OCI-LY7 (cell line): ENCODE results near the gene GSDME. TPM values are rescaled to one million over a fixed set of nuclear protein-coding genes. Genes with fewer than 3 reads are reported as not detected.

ENCODE experiments used
- BruUV-seq: library from RNA; stranded (reverse); fragments of 400-500 nt; replicated peaks from 2 replicates; lab custom pipeline; 2021; lab: Mats Ljungman, UMichigan
- CTCF ChIA-PET: fragments of 300-600 bp; sonication (Branson Sonifier 250); formaldehyde crosslinking; loops from one replicate; lab custom pipeline; 2022; ENCODE audit warnings: antibody characterized with exemption; ENCODE audit not compliant: unreplicated experiment; lab: Charles Lee
- POLR2A ChIA-PET: fragments of 300-600 bp; sonication (Branson Sonifier 250); formaldehyde crosslinking; loops from one replicate; lab custom pipeline; 2022; ENCODE audit warnings: antibody characterized with exemption; lab: Charles Lee
- DNase-seq: peaks from one replicate; pipeline ENCODE4 v3.0.0-alpha.2; 2015; ENCODE audit warnings: low spot score
- H2AFZ ChIP-seq: fragments of 200-600 bp; sonication (generic), shearing (Covaris generic); 2 replicates; pipeline ENCODE4 v1.6.1; 2014; ENCODE audit warnings: mild to moderate bottlenecking, antibody characterized with exemption, low read length, moderate library complexity
- H3K27ac ChIP-seq: fragments of 200-600 bp; sonication (generic); 2 replicates; pipeline ENCODE4 v1.5.1; 2014; ENCODE audit warnings: mixed run types, low read depth, mild to moderate bottlenecking, moderate library complexity, low read length, inconsistent platforms; ENCODE audit not compliant: poor library complexity, severe bottlenecking
- H3K36me3 ChIP-seq: fragments of 200-600 bp; sonication (generic); 2 replicates; pipeline ENCODE4 v1.6.1; 2014; ENCODE audit warnings: mild to moderate bottlenecking, antibody characterized with exemption, low read length, moderate library complexity, mixed read lengths; ENCODE audit not compliant: insufficient read depth
- H3K4me1 ChIP-seq: fragments of 200-600 bp; sonication (generic); 2 replicates; pipeline ENCODE4 v1.5.1; 2014; ENCODE audit warnings: mild to moderate bottlenecking, low read length; ENCODE audit not compliant: insufficient read depth, poor library complexity, severe bottlenecking
- H3K4me2 ChIP-seq: fragments of 200-600 bp; sonication (generic); 2 replicates; pipeline ENCODE4 v1.6.1; 2014; ENCODE audit warnings: mild to moderate bottlenecking, low read length
- H3K4me3 ChIP-seq: fragments of 200-600 bp; sonication (generic); 2 replicates; pipeline ENCODE4 v1.5.1; 2014; ENCODE audit warnings: mild to moderate bottlenecking, low read depth, low read length; ENCODE audit not compliant: poor library complexity, severe bottlenecking
- H3K79me2 ChIP-seq: fragments of 200-600 bp; sonication (generic); 2 replicates; pipeline ENCODE4 v1.6.1; 2016; ENCODE audit warnings: low read depth, mild to moderate bottlenecking, low read length, moderate library complexity, mixed read lengths; ENCODE audit not compliant: insufficient read depth
- H3K9me2 ChIP-seq: fragments of 200-600 bp; sonication (generic); 2 replicates; pipeline ENCODE4 v1.6.1; 2016; ENCODE audit warnings: mild to moderate bottlenecking, low read length, mixed read lengths; ENCODE audit not compliant: insufficient read depth
- H3K9me3 ChIP-seq: fragments of 200-600 bp; sonication (generic); 2 replicates; pipeline ENCODE4 v1.6.1; 2014; ENCODE audit warnings: mild to moderate bottlenecking, mixed run types, low read length, mixed read lengths
- H4K20me1 ChIP-seq: fragments of 200-600 bp; sonication (generic); 2 replicates; pipeline ENCODE4 v1.6.1; 2014; ENCODE audit warnings: mild to moderate bottlenecking, antibody characterized with exemption, low read length, moderate library complexity, mixed read lengths; ENCODE audit not compliant: insufficient read depth
- CTCF ChIP-seq: fragments of 200-600 bp; sonication (generic); conservative IDR thresholded peaks from 2 replicates; pipeline ENCODE4 v1.5.1; 2014; ENCODE audit warnings: mild to moderate bottlenecking, antibody characterized with exemption, low read length, moderate library complexity, mixed read lengths
- EZH2phosphoT487 ChIP-seq: fragments of 200-600 bp; sonication (generic); IDR thresholded peaks from 2 replicates; pipeline ENCODE4 v1.6.1; 2018; ENCODE audit warnings: low read depth, borderline replicate concordance, mild to moderate bottlenecking, mixed run types, antibody characterized with exemption, low read length, moderate library complexity, mixed read lengths
- intact Hi-C: fragments of 100-400 bp; cut with micrococcal nuclease; formaldehyde crosslinking; loops from one replicate; pipeline ENCODE4 v1.10.0; 2022; ENCODE audit not compliant: unreplicated experiment
- total RNA-seq, 2 experiments: library from RNA; depleted of rRNA in 1 of 2; stranded (reverse); fragments of >200 nt in 1 of 2; shearing (Covaris generic) in 1 of 2; gene quantifications; 2 replicates each; pipeline ENCODE4 v1.2.3, GENCODE V29; 2014 to 2022

GSDME gene
- total RNA-seq, 2 experiments from 2014 or later, result 33.0 to 41.7 TPM

DNA sequence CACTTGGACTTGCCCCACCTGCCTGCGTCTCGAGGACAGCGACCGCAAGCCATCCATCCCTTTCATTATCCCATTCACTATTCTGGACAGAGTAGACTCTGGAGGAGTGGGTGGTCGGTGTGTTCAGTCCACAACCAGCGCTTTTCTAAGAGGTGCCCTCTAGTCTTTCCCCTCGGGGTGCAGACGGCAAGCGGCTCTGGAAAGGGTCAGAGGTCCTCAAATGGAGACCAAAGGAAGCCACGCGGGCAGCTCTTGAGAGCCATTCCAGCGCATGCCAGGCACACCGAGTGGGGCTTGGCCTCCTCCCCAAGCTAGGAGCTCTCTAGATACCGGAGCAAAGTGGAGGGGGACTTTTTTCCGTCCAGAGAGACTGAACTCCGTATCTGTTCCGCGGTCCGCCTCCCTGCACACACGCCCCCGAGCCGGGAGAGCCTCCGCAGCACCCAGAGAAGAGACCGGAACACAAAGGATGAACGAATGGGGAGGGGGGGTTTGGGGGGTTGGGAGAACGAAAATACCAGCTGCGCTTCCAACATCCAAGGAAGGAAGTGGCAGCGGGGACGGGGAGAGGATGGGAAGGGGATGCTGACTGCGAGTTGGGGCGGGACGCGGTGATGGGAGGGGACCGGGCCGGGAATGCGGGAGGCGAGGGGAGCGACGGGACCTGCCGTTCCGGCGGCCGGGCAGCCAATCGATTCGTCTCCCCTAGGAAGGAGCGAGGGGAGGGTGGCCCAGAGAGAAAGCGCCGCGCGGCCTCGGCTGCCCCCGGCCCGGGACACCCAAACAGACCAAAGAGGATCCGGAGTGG, 515 bp downstream of the GSDME start:
- H3K27ac ChIP-seq, result no peak overlapping the region
- ChIA-PET POLR2A (interaction anchor here (0.6 to 1.2 kb wide), 5 partner anchors 14 to 168 kb away, joined by 3 to 5 read pairs (median 4); no protein-coding TSS in a partner anchor), CTCF (no interaction called here)
- H4K20me1 ChIP-seq, result no peaks in the 10 kb centered on the region
- H3K36me3 ChIP-seq, result no peaks in the 10 kb centered on the region
- no peaks in the 10 kb centered on the region for H3K9me3 ChIP-seq
- no peak for DNase-seq
- no peaks in the 10 kb centered on the region for H3K4me1 ChIP-seq
- TF ChIP-seq CTCF (no peak), EZH2phosphoT487 (no peak)
- H2AFZ ChIP-seq, result no peak overlapping the region
- H3K79me2 ChIP-seq, result no peaks in the 10 kb centered on the region
- H3K4me3 ChIP-seq, result peak overlapping the region; percentile 58
- BruUV-seq, result no TSS peak
- intact Hi-C loops, result no loop called here
- no peaks in the 10 kb centered on the region for H3K9me2 ChIP-seq
- H3K4me2 ChIP-seq, result peak overlapping the region; percentile 70

DNA sequence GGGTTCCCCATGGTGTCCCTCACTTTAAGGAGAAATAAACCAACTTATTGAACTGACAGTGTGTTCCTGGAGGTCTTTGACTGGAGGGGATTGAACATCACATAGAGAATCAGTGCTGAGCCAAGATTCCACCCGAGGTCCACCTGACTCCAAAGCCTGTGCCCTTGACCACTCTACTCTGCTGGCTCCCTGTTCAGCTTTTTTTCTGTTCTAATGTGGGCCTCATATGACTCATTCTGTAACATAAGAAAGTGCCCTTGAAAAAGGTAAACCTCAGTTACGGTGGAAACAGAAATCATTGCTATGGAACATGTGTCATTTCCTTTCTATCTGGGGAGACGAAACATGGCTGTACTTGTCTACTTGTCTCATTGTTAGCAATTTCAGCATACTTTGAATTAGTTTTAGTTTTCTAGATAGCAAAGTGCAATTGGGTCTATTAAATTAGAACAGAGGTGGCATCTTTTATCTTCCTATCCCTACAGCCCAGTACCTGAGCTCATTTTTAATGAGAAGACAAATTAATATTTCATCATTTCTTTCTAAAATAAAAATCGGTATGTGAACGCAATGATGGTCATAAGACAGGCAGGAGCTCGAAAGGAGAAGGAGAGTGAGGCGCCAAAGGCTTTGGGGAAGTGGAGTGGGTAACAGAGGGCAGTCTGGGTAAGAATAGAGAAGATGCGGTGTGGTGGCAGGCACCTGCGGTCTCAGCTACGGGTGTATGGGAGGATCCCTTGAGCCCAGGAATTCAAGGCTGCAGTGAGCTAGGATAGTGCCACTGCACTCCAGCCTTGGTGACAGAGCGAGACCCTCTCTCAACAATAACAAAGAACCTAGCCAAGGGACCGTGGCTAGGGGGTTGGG, 1.5 kb downstream of the GSDME start:
- H3K9me3 ChIP-seq, result no peaks in the 10 kb centered on the region
- ChIA-PET POLR2A (interaction anchor here (0.7 to 1.7 kb wide), 5 partner anchors 8 to 167 kb away, joined by 3 to 5 read pairs (median 4); no protein-coding TSS in a partner anchor), CTCF (no interaction called here)
- no peaks in the 10 kb centered on the region for H3K79me2 ChIP-seq
- no peaks in the 10 kb centered on the region for H3K4me1 ChIP-seq
- intact Hi-C loops, result no loop called here
- BruUV-seq, result no TSS peak
- no peak overlapping the region for H3K4me2 ChIP-seq
- no peaks in the 10 kb centered on the region for H4K20me1 ChIP-seq
- H3K4me3 ChIP-seq, result no peak overlapping the region
- H2AFZ ChIP-seq, result no peak overlapping the region
- TF ChIP-seq EZH2phosphoT487 (no peak), CTCF (no peak)
- H3K36me3 ChIP-seq, result no peaks in the 10 kb centered on the region
- DNase-seq, result no peak
- no peaks in the 10 kb centered on the region for H3K9me2 ChIP-seq
- H3K27ac ChIP-seq, result no peak overlapping the region
